HG03457 (cell line): ENCODE results near the gene DGKA.
A peak's percentile ranks its signal among the peaks of the same experiment; 100 is the strongest.
"Not testable (repeated sequence)": the region's sequence is repeated elsewhere in the genome, so short reads cannot be mapped to it uniquely, and the experiment has no call there.

Source experiments
- ATAC-seq: cut with Tn5 transposase; IDR thresholded peaks from one replicate; pipeline ENCODE4 v1.9.1; 2021; ENCODE audit warnings: moderate number of reproducible peaks; ENCODE audit not compliant: unreplicated experiment

The DGKA gene

DNA sequence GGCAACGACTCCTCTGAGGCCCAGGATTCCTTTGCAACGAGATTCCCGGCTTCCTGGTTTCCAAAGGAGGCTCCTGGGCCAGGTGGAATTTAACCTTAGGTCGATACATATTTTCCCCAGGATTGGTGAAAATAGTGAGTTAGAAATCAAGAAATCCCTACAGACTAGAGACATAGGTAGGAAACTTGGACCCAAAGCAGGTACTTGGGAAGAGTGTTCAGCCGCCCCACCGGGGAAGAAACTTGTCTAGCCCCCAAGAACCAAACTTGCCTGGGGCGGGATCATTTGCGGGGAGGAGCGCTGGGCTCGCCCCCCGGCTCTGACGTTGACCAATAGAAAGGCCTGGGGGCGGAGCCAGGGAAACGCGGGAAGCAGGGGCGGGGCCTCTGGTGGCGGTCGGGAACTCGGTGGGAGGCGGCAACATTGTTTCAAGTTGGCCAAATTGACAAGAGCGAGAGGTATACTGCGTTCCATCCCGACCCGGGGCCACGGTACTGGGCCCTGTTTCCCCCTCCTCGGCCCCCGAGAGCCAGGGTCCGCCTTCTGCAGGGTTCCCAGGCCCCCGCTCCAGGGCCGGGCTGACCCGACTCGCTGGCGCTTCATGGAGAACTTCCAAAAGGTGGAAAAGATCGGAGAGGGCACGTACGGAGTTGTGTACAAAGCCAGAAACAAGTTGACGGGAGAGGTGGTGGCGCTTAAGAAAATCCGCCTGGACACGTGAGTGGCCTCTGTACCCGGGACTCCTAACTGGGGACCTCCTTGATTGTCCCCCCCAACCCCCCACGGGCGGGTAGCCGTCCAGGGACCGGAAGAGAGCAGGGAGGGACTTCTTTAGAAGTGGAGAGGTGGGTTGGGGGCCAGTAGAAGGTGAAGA is 35.7 kb downstream of the DGKA start, which contains the start of gene CDK2:
Gene CDK2, plus strand, starts transcription at position 423 of the 874 bp plus-strand sequence. Its CDS starts 179 bp downstream, at position 602.
- ATAC-seq = peak; percentile 78

DNA sequence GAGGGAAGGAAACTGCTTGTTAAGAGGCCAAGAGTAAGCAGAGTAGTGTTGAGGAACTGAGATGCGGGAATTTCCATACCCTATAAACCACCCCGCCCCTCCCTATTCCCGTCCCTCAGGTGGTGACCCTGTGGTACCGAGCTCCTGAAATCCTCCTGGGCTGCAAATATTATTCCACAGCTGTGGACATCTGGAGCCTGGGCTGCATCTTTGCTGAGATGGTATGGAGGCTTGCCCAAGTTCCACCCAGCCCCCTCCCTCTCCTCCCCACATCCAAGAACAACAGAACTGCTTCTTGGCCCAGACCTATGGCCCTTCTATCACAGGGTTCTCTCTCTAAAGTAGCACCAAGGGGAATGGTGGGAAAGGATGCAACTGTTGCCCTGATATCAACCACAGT is 38.4 kb downstream of the DGKA start:
- no peak for ATAC-seq

DNA sequence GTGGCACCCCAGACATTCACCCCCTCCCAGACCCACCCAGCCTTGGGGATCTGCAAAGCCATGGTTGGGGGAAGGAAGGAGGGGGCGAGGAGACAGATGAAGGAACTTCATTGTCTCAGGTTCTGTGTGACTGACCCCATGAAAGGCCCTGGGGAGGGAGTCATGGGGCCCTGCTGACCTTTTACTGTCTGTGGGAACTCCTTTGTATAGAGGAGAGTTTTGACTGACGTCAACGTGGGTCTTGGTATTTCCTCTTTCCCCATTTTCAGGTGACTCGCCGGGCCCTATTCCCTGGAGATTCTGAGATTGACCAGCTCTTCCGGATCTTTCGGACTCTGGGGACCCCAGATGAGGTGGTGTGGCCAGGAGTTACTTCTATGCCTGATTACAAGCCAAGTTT is 39.8 kb downstream of the DGKA start:
- ATAC-seq = no peak

DNA sequence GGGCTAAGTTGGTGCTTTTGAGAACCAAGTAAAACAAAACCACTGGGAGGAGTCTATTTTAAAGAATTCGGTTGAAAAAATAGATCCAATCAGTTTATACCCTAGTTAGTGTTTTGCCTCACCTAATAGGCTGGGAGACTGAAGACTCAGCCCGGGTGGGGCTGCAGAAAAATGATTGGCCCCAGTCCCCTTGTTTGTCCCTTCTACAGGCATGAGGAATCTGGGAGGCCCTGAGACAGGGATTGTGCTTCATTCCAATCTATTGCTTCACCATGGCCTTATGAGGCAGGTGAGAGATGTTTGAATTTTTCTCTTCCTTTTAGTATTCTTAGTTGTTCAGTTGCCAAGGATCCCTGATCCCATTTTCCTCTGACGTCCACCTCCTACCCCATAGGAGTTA is 41.1 kb downstream of the DGKA start:
- no peak for ATAC-seq

DNA sequence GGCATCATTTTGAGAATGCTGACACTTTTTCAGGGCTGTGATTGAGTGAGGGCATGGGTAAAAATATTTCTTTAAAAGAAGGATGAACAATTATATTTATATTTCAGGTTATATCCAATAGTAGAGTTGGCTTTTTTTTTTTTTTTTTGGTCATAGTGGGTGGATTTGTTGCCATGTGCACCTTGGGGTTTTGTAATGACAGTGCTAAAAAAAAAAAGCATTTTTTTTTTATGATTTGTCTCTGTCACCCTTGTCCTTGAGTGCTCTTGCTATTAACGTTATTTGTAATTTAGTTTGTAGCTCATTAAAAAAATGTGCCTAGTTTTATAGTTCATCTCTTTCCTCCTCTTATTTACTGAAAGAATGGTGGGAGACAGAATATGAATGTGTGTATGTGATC is 41.5 kb downstream of the DGKA start:
- no peak for ATAC-seq

DNA sequence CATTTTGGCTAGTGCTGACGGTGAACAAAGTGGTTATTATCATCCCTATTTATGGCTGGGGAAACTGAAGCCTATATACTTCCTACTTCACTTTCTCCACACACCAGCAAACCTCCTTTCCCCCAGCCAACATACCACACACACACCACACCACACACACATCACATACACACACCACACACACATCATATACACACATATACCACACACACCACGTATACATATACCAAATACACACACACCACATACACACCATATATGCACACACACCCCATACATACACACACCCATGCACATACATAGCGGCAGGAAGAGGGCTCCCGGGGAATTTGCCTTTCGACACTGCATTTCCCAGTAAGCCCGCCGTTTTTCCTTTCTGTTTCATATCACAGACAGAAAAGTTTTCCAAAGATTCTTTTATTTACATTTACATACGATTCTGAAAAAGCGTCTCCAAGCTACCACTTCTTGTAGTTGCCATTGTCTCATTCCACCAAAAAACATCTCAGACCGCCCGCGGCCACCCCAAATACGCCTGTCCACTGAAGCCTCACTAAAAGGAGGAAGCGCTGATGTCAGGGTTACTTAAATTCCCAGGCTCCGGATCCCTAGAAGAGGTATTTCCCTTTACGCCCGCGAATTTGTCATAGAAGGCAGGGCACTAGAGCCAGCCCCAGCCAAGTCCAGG is 42.1 kb downstream of the DGKA start:
- no peak for ATAC-seq

DNA sequence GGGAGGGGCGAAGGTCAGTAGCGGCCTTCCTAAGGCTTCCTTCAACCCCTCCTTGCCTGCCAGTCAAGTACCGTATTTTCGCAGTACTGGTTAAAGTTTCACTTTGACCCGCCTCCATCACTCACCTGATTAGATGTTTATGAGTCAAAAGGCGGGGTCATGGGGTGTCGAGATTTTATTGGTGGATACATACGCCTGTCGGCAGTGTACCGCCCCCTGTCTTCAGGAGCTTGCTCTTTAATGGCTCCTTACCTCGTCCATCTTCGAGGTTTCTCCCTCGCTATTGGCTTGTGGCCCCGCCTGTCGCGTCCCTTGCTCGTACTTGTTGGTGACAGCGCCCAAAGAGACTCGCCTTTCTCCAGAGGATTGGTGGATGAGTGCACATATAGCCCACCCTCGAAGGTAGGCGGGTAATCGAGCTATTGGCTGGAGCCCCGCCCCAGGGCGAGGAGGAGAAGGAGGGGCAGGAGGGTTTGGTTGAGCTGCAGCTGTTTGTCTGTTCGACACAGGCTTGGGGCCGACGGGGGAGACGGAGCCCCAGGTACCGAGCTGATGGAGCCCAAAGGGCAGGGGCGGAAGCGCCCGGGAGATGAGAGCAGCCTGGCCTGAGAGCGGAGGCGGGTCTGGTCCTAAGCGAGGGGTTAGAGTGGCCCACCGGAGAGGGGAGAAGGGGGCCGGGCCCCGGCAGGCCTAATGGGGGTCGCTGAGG is 42.8 kb downstream of the DGKA start, which contains the start of gene RAB5B:
Gene RAB5B, plus strand, starts transcription at position 480 of the 709 bp plus-strand sequence. CDS start 12,883 bp downstream, outside the sequence.
- ATAC-seq = peak; percentile 90

DNA sequence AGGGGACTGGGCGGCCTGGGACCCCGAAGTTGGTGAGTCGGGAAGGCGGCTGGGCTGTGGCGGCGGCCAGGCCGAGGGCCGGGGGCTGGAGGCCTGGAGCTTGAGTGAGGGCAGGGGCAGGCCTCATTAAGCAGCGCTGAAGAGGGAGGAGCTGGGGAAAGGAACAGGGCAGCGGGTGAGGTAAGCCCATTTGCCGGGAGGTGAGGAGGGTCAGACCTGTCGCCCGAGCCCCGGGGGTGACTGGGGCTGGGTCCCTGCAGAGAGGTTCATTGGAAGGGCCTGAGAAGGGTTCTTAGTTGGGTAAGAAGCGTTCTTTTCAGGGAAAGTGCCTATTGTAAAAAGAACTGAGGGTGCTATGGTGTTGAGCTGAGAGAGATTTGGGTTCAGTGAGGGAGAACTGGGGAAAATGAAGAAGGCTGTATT is 43.4 kb downstream of the DGKA start:
- peak; percentile 3 for ATAC-seq

DNA sequence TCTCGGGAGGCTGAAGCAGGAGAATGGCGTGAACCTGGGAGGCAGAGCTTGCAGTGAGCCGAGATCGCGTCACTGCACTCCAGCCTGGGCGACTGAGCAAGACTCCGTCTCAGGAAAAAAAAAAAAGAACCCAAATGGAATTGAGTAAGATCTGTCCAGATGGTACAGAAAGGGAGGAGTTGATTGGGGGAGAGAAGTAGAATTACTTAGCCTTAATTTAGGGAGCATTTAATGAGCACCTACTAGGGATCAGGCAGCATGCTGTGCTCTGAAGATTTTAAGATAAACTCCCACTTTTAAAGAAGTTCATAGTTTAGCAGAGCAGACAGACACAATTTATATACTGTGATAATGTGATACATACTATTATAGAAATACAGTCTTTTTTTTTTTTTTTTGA is 47.4 kb downstream of the DGKA start:
- ATAC-seq = no peak

DNA sequence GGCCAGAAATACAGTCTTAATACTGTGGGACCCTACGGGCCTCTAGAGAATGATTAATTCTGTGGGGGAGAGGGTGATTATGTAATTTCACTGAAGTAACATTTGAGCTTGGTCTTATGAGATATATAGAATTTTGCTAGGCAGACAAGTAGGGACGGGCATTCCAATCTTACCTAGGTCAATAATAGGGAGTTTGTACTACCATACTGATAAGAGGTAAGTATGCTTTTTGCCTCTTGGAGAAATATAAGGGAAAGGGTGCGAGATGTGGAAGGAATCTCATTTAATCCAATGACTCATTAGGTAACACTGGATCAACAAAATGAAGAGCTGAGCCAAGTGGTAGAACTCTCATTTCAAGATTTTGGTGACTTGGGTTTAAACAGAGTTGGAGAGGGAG is 48.1 kb downstream of the DGKA start:
- ATAC-seq = no peak

DNA sequence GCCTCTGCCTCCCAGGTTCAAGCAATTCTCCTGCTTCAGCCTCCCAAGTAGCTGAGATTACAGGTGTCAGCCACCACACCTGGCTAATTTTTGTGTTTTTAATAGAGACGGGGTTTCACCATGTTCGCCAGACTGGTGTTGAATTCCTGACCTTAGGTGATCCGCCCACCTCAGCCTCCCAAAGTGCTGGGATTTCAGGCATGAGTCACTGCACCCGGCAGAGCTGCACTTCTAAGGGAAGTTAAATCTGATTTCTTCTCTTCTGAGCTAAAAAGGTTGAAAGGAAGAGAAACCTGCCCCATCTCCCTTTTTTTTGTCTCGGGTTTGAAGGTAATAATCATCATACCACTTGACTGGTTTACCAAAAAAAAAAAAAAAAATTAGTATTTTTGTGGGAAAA is 50.9 kb downstream of the DGKA start:
- not testable (repeated sequence) for ATAC-seq

DNA sequence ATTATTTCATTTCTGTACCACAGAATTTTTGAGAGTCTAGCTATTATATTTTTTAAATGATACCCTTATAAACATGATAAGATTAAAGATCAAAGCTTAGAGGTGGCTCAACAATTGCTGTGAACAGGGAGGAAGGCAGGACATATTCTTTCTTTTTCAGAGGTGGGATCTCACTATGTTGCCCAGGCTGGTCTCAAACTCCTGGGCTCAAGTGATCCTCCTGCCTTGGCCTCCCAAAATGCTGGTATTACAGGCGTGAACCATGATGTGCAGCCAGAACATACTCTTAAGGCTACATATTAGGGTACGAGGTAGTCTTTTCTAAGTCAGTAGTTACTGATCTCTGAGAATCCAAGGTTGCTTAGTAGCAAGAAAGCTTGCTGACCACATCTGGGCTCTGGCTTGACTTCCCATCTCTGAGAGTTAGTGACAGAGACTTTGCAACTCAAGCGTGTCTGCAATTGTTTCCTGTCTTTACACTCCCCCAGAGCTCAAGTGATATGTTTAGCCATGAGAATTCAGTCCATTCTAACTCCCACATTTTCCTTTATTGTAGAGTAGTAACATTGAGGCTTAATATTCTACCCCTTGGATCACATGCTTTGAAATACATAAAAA is 51.5 kb downstream of the DGKA start:
- ATAC-seq = no peak

DNA sequence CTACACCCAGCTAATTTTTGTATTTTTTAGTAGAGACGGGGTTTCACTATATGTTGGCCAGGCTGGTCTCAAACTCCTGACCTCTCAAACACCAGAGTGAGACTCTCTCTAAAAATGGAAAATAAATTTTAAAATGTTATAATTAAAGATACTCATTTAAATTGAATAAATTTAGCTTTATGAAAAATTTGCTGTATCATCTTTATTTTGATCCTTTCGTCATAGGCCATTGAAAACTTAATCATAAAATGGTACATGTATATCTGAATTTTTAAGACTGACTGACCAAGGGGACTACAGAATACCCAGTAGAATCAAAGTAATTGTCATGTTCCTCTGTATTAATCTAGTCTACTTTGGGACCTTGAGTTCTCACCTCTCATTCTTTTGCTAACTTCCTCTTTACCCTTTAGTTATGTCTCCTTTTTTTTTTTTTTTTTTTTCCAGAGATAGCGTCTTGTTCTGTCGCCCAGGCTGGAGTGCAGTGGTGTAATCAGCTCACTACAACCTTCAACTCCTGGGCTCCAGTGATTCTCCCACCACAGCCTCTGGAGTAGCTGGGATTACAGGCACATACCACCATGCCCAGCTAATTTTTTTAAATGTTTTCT is 52.4 kb downstream of the DGKA start:
- no peak for ATAC-seq

DNA sequence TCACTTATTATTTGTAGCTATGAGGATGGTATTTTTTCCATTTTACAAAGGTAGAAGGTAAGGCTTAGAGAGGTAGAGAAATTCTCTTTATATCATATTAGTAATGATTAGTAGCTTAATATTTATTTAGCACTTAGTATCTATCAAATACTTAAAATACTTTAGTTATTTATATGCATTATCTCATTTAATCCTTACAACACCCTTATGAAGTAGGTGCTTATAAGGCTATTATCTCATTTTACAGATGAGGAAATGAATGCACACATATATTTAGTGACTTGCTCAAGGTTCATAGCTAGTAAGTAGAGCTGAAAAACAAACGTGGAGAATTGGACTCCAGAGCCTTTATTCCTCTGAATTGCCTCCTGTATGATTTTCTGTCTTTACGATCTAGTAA is 53.9 kb downstream of the DGKA start:
- ATAC-seq = no peak

DNA sequence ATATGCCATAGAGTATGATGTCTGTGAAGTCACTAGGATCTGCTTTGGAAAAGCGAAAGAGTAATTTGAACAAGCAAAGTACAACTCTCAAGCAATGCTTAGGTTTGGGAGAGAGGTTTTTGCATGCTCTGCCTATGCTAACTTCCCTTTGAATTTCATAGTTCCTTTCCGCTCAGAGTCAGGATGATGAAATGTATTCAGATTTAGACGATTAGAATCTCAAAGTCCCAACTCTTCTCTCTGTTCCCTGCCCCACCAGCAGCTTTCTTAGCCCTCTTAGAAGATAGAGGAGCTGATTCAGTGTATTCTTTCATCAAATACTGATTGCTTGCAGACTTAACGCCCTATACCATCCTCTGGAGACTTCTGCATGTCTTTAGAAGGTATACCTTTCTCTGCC is 54.4 kb downstream of the DGKA start:
- no peak for ATAC-seq

DNA sequence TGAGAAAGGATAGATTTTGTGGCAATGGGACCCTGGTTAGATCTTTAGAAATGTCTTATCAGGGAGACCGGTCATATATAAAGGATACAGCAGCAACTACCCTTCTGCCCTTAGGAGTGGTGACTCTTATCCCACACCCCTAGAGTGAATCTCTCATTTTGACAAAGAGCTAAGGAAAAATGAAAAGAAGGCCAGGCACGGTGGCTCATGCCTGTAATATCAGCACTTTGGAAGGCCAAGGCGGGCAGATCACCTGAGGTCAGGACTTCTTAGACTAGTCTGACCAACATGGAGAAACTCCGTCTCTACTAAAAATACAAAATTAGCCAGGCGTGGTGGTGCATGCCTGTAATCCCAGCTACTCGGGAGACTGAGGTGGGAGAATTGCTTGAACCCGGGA is 55.0 kb downstream of the DGKA start:
- ATAC-seq = not testable (repeated sequence)

DNA sequence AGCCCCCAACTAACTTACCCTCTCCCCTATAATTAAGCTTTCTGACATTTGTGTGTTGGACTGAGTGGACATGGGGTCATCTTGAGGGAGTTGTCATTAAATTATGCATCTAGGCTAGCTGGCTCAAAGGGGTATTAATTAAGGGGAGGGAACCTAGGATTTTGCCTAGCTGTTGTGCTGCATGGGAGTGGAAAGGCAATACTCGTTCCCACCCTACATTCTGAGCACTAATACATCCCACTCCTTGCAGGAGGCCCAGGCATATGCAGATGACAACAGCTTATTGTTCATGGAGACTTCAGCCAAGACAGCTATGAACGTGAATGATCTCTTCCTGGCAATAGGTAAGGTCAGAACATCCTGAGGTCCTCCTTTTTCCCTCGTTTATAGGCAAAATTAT is 60.1 kb downstream of the DGKA start:
- ATAC-seq = no peak

DNA sequence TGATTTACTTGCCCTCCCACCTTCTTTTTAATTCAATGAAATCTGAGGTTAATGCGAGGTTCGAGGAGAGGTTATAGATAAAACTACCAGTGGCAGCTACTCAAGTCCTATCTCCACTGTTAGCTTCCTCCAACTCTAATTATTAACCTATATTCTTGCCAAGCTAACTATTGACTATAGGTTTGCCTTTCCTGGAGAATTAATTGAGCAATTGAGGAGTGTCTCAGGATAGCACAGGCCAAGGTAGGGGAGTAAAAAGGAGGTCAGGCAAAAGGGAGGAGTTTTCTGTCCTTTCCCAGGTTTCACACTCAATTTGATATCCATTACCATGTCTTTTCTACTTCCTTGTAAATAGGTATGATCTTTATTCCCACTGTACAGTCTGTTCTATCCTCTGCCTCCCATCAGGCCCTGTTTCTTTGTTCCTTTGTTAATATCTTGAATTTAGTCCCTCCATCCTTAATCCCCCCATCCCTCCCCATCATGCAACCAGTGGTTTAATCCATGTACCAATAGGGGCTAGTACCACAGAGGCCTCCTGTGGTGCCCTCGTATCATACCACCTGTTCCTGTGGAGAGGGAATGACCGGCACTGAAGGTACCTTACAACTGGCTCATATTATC is 62.4 kb downstream of the DGKA start:
- ATAC-seq = no peak

DNA sequence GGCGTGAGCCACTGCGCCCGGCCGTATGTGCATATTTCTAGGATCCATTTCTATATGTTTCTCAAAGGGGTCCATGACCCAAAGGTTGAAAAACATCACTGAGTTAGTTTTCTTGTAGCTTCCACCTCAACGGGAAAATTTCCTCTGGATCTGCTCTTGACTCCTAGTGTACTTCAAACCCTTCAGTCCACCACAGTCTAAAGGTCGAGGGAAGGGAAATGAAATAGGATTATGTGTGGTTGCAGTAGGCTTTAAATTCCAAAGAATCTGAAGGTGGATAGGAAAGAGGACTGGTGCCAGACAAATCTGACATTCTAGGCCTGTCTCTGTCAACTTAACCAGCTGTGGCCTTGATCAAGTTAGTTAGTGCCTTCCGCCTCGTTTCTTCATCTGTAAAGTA is 64.4 kb downstream of the DGKA start:
- no peak for ATAC-seq

DNA sequence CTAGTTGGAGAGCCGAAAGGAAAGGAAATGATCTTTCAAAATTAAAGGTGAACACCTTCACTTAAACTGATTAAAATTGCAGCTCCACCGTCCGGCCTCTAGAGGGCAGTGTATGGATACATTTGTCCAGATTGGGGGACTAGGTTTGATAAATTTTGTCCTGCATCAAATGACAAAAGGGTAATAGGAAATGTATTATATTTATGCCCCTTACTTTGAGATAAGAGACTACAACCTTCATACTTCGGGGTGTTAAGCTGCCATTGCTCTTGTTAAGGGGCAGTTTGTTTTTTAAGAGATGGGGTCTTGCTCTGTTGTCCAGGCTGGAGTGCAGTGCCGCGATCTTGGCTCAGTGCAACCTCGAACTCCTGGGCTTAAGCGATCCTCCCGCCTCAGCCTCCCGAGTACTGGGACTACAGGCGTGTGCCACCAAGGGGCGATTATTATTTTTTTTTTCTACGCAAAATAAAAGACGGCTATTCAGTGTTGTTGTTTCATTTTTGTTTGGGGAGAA is 65.3 kb downstream of the DGKA start:
- no peak for ATAC-seq
